ENCODE data around the gene NADSYN1. TPM values are rescaled to one million over a fixed set of nuclear protein-coding genes. Genes with fewer than 3 reads are reported as not detected.

Gene NADSYN1
- total RNA-seq, 4 donors from 2014 or later = 42.9 to 78.2 (median 64.1) TPM

DNA sequence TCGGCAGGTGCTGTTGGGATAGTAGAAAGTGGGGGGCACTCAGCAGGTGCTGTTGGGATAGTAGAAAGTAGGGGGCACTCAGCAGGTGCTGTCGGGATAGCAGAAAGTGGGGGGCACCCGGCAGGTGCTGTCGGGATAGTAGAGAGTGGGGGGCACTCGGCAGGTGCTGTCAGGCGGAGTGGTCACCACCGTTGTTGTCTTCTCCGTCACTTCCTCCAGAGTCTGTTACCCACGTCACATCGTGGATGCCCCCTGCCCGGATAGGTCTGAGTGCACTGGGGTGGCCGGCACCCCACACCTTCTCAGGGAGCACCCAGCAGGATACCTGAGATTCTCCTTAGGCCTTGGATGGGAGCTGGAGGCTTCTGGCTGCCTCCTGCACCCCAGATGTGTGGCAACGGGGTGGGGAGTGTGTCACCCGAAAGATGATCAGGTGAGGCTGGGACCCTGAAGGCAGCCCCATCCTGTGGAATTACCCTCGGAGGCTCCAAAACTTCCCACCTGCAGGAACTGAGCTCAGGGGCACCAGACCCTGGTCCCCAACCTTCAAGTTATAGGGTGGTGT, 50.0 kb downstream of the NADSYN1 start:
- ATAC-seq (ENCODE audit: low FRiP score) (no peak), DNase-seq (ENCODE audit: low spot score) (no peak)

DNA sequence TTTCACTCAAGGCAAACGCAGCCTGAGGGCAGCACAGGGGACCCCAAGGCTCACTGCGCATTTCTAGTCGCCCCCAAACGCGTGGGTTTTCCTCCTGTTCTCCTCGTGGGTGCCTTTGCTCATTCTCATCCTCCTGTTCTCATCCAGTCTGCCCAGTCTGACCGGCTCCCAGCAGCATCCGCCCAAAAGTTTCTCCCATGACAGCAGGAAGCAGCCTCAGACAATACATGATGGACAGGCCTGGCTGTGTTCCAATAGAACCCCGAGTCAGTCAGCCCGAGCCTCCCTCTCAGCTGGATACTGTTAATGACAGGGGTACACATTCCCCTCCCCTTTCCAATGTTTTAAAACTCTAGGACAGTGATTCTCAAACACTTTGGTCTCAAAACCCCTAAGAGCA, 51.5 kb downstream of the NADSYN1 start:
- ATAC-seq (ENCODE audit: low FRiP score) (no peak), DNase-seq (ENCODE audit: low spot score) (no peak)
- TF ChIP-seq, protein P1, sequence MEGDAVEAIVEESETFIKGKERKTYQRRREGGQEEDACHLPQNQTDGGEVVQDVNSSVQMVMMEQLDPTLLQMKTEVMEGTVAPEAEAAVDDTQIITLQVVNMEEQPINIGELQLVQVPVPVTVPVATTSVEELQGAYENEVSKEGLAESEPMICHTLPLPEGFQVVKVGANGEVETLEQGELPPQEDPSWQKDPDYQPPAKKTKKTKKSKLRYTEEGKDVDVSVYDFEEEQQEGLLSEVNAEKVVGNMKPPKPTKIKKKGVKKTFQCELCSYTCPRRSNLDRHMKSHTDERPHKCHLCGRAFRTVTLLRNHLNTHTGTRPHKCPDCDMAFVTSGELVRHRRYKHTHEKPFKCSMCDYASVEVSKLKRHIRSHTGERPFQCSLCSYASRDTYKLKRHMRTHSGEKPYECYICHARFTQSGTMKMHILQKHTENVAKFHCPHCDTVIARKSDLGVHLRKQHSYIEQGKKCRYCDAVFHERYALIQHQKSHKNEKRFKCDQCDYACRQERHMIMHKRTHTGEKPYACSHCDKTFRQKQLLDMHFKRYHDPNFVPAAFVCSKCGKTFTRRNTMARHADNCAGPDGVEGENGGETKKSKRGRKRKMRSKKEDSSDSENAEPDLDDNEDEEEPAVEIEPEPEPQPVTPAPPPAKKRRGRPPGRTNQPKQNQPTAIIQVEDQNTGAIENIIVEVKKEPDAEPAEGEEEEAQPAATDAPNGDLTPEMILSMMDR (IDR thresholded peaks at IDR 0.05) = no peak

More for the DNA sequence above, 50.0 kb downstream of the NADSYN1 start:
- TF ChIP-seq, protein P1 (IDR thresholded peaks at IDR 0.05) = no peak

DNA sequence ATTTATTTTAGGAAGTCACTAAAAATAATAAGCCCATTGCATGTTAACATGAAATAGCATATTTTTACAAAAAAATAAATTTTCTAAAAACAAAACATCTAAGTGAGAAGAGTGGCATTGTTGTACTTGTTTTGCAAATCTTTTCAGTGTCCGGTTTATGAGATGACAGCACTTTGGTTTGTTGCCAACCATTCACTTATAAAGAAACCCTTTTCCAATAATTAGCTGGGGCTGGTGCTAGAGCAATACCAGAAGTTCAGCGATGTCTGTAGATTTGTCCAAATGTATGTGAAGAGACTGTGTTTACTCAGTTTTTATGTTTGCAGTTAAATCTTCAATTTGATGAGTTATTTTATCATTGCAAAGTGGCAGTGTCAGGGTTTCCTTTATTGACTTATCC, 52.0 kb downstream of the NADSYN1 start:
- no peak for ATAC-seq (ENCODE audit: low FRiP score)
- TF ChIP-seq, protein P1 (IDR thresholded peaks at IDR 0.05) = no peak
- DNase-seq (ENCODE audit: low spot score) = no peak

DNA sequence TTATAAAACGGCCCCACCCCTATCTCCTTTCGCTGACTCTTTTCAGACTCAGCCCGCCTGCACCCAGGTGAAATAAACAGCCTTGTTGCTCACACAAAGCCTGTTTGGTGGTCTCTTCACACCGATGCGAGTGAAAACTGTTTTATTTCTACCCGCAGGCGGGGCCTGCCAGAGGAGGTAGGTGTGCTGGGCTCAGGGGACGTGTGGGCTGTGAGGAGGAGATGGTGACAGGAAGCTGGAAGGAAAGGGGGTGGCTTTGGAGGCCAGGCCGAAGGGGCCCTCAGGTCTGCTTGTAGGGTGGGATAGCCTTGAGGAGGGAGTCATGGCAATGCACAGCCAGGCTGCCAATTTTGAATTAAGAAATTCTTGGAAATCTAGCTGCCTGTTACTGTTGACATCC, 52.8 kb downstream of the NADSYN1 start:
- ATAC-seq (ENCODE audit: low FRiP score) (no peak), DNase-seq (ENCODE audit: low spot score) (no peak)
- TF ChIP-seq, protein P1 (IDR thresholded peaks at IDR 0.05) = no peak

DNA sequence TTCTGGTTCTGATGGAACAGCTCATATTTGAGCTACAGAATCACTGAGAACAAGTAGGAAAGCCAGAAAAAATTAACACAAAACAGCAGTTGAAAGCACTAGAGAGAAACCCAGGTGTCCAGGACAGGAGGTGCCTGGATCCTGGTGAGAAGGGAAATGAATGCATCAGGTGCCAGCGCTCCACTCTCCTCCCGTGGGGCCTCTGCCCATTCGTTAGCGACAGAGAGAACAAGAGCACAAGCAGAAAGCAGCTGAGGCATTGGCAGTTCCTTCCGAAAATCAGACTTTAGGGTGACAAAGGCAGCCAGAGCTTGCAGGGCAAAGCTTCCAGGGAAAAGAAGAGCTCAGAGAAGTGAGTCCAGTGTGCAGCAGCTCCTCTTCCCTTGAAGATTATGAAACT, 54.1 kb downstream of the NADSYN1 start:
- TF ChIP-seq, protein P1 (IDR thresholded peaks at IDR 0.05) = no peak
- no peak for ATAC-seq (ENCODE audit: low FRiP score)
- DNase-seq (ENCODE audit: low spot score) = no peak

DNA sequence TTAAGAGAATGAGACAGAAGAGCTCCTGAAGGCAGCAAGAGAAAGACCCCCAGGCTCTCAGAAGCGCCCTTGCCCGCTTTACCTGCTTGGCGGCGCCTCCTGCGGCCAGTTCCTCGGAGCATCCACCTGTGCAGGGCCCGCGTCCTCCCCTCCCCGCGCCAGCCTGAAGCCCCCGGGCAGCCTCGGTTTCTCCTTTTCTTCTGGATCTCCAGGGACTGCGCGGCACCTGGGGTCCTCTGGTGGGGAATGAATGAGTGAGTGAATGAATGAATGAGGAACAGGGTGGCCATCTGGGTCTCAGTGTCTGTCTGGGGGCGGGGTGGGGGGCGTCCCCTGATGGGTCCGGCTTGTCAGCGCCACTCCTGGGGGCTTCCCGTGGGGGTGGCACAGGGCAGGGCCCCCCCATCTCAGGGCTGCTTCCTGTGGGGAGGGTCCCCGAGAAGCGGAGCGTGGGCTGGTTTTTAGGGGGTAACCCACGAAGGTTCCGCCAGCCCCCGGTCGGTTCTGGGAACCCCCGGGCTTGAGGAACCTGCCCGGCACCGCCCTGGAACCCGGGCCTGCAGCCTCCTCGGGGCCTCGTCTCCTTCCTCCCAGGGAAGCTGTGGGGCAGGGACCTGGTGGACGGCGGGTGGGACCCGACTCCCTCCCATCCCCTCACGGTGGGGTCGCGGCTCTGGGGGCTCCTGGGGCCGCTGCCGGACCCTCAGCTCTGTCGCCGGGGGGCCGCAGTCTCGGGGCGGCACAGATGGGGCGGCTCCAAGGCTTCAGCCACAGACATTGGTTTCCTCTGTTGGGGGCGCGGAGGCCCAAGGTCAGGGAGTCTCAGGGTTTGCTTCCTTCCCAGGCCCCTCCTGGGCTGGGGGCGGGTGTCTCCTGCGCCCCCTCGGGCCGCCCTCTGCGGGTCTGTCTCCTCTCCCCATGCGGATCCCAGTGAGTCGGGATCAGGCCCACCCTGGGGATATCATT, 65.8 kb downstream of the NADSYN1 start:
- TF ChIP-seq, protein P1 (IDR thresholded peaks at IDR 0.05) = no peak
- DNase-seq (ENCODE audit: low spot score) = no peak
- ATAC-seq (ENCODE audit: low FRiP score) = no peak
